SU-DHL-6 (cell line): ENCODE data around the gene ZNF516.

Experiments used
- H2AFZ ChIP-seq: fragments of 200-600 bp; sonication (generic); 2 replicates; pipeline ENCODE4 v1.6.1; 2014; ENCODE audit warnings: low read depth, mild to moderate bottlenecking, moderate library complexity, mixed read lengths, antibody characterized with exemption, low read length; ENCODE audit not compliant: severe bottlenecking
- H3F3A ChIP-seq: fragments of 200-600 bp; shearing (Covaris generic); 2 replicates; pipeline ENCODE4 v1.6.0; 2016; ENCODE audit warnings: antibody characterized with exemption, mild to moderate bottlenecking; ENCODE audit not compliant: insufficient read depth
- H3K27ac ChIP-seq: fragments of 200-600 bp; sonication (generic); 2 replicates; pipeline ENCODE4 v1.5.1; 2016; ENCODE audit warnings: low read depth, mild to moderate bottlenecking, low read length, moderate library complexity, mixed read lengths
- H3K27me3 ChIP-seq: fragments of 200-600 bp; sonication (generic), shearing (Covaris generic); 2 replicates; pipeline ENCODE4 v1.6.0; 2014; ENCODE audit warnings: mild to moderate bottlenecking, low read length
- H3K36me3 ChIP-seq: fragments of 200-600 bp; sonication (generic); 2 replicates; pipeline ENCODE4 v1.6.1; 2014; ENCODE audit warnings: mild to moderate bottlenecking, low read length, mixed read lengths
- H3K4me2 ChIP-seq: fragments of 300-600, 200-600 bp; shearing (Covaris generic), sonication (generic); 2 replicates; pipeline ENCODE4 v1.6.0; 2014; ENCODE audit warnings: low read length, low read depth, mild to moderate bottlenecking; ENCODE audit not compliant: poor library complexity, severe bottlenecking
- H3K4me3 ChIP-seq: fragments of 200-600 bp; sonication (generic); 2 replicates; pipeline ENCODE4 v1.5.1; 2014; ENCODE audit warnings: antibody characterized with exemption, low read length, mild to moderate bottlenecking, mixed read lengths; ENCODE audit not compliant: insufficient read depth, poor library complexity, severe bottlenecking
- H3K79me2 ChIP-seq: fragments of 200-600 bp; sonication (generic); 2 replicates; pipeline ENCODE4 v1.6.1; 2014; ENCODE audit warnings: mild to moderate bottlenecking, low read length, moderate library complexity; ENCODE audit not compliant: insufficient read depth
- H3K9ac ChIP-seq: fragments of 200-600 bp; sonication (generic); 2 replicates; pipeline ENCODE4 v1.7.0; 2014; ENCODE audit warnings: mild to moderate bottlenecking, low read length
- H3K9me2 ChIP-seq: fragments of 200-600 bp; sonication (generic); replicated peaks from 2 replicates; pipeline ENCODE4 v1.6.1; 2014; ENCODE audit warnings: low read length; ENCODE audit not compliant: insufficient read depth
- H3K9me3 ChIP-seq: fragments of 200-600 bp; sonication (generic); 2 replicates; pipeline ENCODE4 v1.6.1; 2014; ENCODE audit warnings: low read length, mixed read lengths; ENCODE audit not compliant: insufficient read depth
- H4K20me1 ChIP-seq: fragments of 200-600 bp; sonication (generic); 2 replicates; pipeline ENCODE4 v1.6.1; 2014; ENCODE audit warnings: low read depth, mild to moderate bottlenecking, antibody characterized with exemption, low read length, moderate library complexity, mixed read lengths
- CTCF ChIP-seq: fragments of 200-600 bp; sonication (generic); IDR thresholded peaks from one replicate; pipeline ENCODE4 v1.5.1; 2017; ENCODE audit warnings: antibody characterized with exemption, mild to moderate bottlenecking, low read length, moderate library complexity; ENCODE audit not compliant: insufficient read depth, poor library complexity, severe bottlenecking
- EZH2phosphoT487 ChIP-seq: fragments of 200-600 bp; sonication (generic), shearing (Covaris generic); conservative IDR thresholded peaks from 2 replicates; pipeline ENCODE4 v1.6.1; 2018; ENCODE audit warnings: mild to moderate bottlenecking, antibody characterized with exemption, low read length, moderate library complexity, mixed read lengths

Gene ZNF516

GRCh38 chr18:76460482-76460881 lies 34.6 kb downstream of the ZNF516 start:
- Histone ChIP-seq H3K4me3 (no peak overlapping the region), H3F3A (no peaks in the 10 kb centered on the region), H3K9me2 (no peaks in the 10 kb centered on the region), H3K36me3 (no peaks in the 10 kb centered on the region), H3K79me2 (peaks cover 94% of the 10 kb centered on the region), H4K20me1 (peaks cover 9% of the 10 kb centered on the region; the same call in 1 of the 2 replicates), H3K4me2 (no peak overlapping the region), H3K9me3 (no peaks in the 10 kb centered on the region), H3K9ac (no peak overlapping the region), H3K27ac (no peak overlapping the region), H3K27me3 (no peaks in the 10 kb centered on the region), H2AFZ (no peak overlapping the region)
- TF ChIP-seq CTCF, result no peak
- no peak for TF ChIP-seq EZH2phosphoT487

- Histone ChIP-seq H3K9me2 (no peaks in the 10 kb centered on the region), H3K79me2 (peaks cover 94% of the 10 kb centered on the region), H3K36me3 (no peaks in the 10 kb centered on the region), H3K9me3 (no peaks in the 10 kb centered on the region), H3F3A (no peaks in the 10 kb centered on the region), H3K4me3 (no peak overlapping the region), H3K9ac (no peak overlapping the region), H3K27me3 (no peaks in the 10 kb centered on the region), H4K20me1 (peaks cover 15% of the 10 kb centered on the region; the same call in 1 of the 2 replicates), H3K27ac (no peak overlapping the region), H3K4me2 (no peak overlapping the region), H2AFZ (no peak overlapping the region)
- TF ChIP-seq CTCF (no peak), EZH2phosphoT487 (no peak)
Measured at GRCh38 chr18:76459687-76460350, 35.2 kb downstream of the ZNF516 start.

- Histone ChIP-seq H3K4me3 (no peak overlapping the region), H3K27me3 (no peaks in the 10 kb centered on the region), H3K36me3 (no peaks in the 10 kb centered on the region), H3K27ac (no peak overlapping the region), H3F3A (no peaks in the 10 kb centered on the region), H4K20me1 (peaks cover 20% of the 10 kb centered on the region; the same call in 1 of the 2 replicates), H3K9me3 (no peaks in the 10 kb centered on the region), H3K9me2 (no peaks in the 10 kb centered on the region), H3K79me2 (peaks cover 94% of the 10 kb centered on the region), H3K4me2 (no peak overlapping the region), H2AFZ (no peak overlapping the region), H3K9ac (no peak overlapping the region)
- TF ChIP-seq CTCF, result no peak
- TF ChIP-seq EZH2phosphoT487, result no peak
Measured at GRCh38 chr18:76459312-76459686, 35.7 kb downstream of the ZNF516 start.
